Gastroesophageal sphincter (tissue), 3 donors: ENCODE data around the gene ZBTB12.
A peak's percentile ranks its signal among the peaks of the same experiment; 100 is the strongest.

ENCODE experiments used
- CTCF ChIP-seq, 4 experiments: fragments of 200-600 bp in 2 of 4; fragments of 450-650 bp in 2 of 4; sonication (generic) in 1 of 4; IDR thresholded peaks; one replicate each; pipeline ENCODE4 v1.5.1; 2017 to 2019; ENCODE audit warnings: antibody characterized with exemption in 4 of 4, mild to moderate bottlenecking in 2 of 4, moderate library complexity in 2 of 4
- EP300 ChIP-seq: sonication (generic); formaldehyde crosslinking; IDR thresholded peaks from one replicate; pipeline ENCODE4 v1.6.1; 2017; ENCODE audit warnings: antibody characterized with exemption, mild to moderate bottlenecking
- POLR2A ChIP-seq, 2 donors: fragments of 450-650 bp; IDR thresholded peaks; one replicate each; pipeline ENCODE4 v1.6.1; 2017; ENCODE audit warnings: antibody characterized with exemption in 2 of 2, mild to moderate bottlenecking in 2 of 2, moderate library complexity in 1 of 2
- POLR2AphosphoS5 ChIP-seq: sonication (generic); formaldehyde crosslinking; IDR thresholded peaks from one replicate; pipeline ENCODE4 v1.6.1; 2017; ENCODE audit warnings: antibody characterized with exemption

- TF ChIP-seq CTCF (IDR thresholded peaks at IDR 0.05) (peak in 1 of 4 experiments; percentile 7), POLR2AphosphoS5 (peak; percentile 93), POLR2A (IDR thresholded peaks at IDR 0.05) (peak; percentile 93 to 95), EP300 (no peak)
Measured at GRCh38 chr6:31862344-31863235, 39.3 kb downstream of the ZBTB12 start, which contains the start of gene NEU1.
